GM12891 (cell line): ENCODE measurements around the gene IQCH.

ENCODE experiments used
- PAX5 ChIP-seq: IDR thresholded peaks from 2 replicates; pipeline ENCODE4 v1.6.1; 2011; ENCODE audit warnings: low read length, moderate library complexity, mild to moderate bottlenecking; ENCODE audit not compliant: insufficient read depth, severe bottlenecking
- POLR2A ChIP-seq: IDR thresholded peaks from 2 replicates; pipeline ENCODE4 v1.6.1; 2011; ENCODE audit warnings: low read depth, low read length, control low read depth
- POLR2AphosphoS5 ChIP-seq: IDR thresholded peaks from 2 replicates; pipeline ENCODE4 v1.6.1; 2011; ENCODE audit warnings: low read depth, low read length, control low read depth
- SPI1 ChIP-seq: IDR thresholded peaks from 2 replicates; pipeline ENCODE4 v1.6.1; 2011; ENCODE audit warnings: low read depth, low read length, control low read depth
- TAF1 ChIP-seq: IDR thresholded peaks from 2 replicates; pipeline ENCODE4 v1.6.1; 2011; ENCODE audit warnings: low read depth, low read length, control low read depth

- no peak for TF ChIP-seq SPI1
- no peak for TF ChIP-seq POLR2A
- no peak for TF ChIP-seq TAF1
- no peak for TF ChIP-seq POLR2AphosphoS5
- no peak for TF ChIP-seq PAX5
These were observed 255.3 kb downstream of the IQCH start for GRCh38 chr15:67509918-67510317.
